Calu3 (cell line): ENCODE results near the gene NDUFA3. TPM values are rescaled to one million over a fixed set of nuclear protein-coding genes. Genes with fewer than 3 reads are reported as not detected.
A peak's percentile ranks its signal among the peaks of the same experiment; 100 is the strongest.

Experiments
- BruUV-seq: library from RNA; stranded (reverse); fragments of 400-500 nt; replicated peaks from 2 replicates; lab custom pipeline; 2021; lab: Mats Ljungman, UMichigan
- CTCF ChIA-PET: fragments of 300-600 bp; sonication (Branson Sonifier 250); formaldehyde crosslinking; loops from one replicate; lab custom pipeline; 2022; ENCODE audit warnings: antibody characterized with exemption; lab: Charles Lee
- DNase-seq: peaks from one replicate; pipeline ENCODE4 v3.0.0; 2022
- H3K27ac Mint-ChIP-seq: one replicate; pipeline ENCODE4 v1.8.0; 2022; ENCODE audit warnings: mixed read lengths; ENCODE audit not compliant: unreplicated experiment
- H3K27me3 Mint-ChIP-seq: one replicate; pipeline ENCODE4 v1.8.0; 2022; ENCODE audit warnings: mixed read lengths; ENCODE audit not compliant: unreplicated experiment
- H3K36me3 Mint-ChIP-seq: one replicate; pipeline ENCODE4 v1.8.0; 2022; ENCODE audit warnings: mild to moderate bottlenecking, moderate library complexity, mixed read lengths; ENCODE audit not compliant: insufficient read depth, unreplicated experiment
- H3K4me1 Mint-ChIP-seq: one replicate; pipeline ENCODE4 v1.8.0; 2022; ENCODE audit warnings: mild to moderate bottlenecking, low read depth, mixed read lengths; ENCODE audit not compliant: unreplicated experiment
- H3K4me3 Mint-ChIP-seq: one replicate; pipeline ENCODE4 v1.8.0; 2022; ENCODE audit warnings: mild to moderate bottlenecking, low read depth, moderate library complexity, mixed read lengths; ENCODE audit not compliant: unreplicated experiment
- H3K9me3 Mint-ChIP-seq: one replicate; pipeline ENCODE4 v1.8.0; 2022; ENCODE audit warnings: low read depth, mixed read lengths; ENCODE audit not compliant: unreplicated experiment
- CTCF ChIP-seq: fragments of 200-600 bp; IDR thresholded peaks from one replicate; pipeline ENCODE4 v1.8.0; 2022; ENCODE audit warnings: antibody characterized with exemption; ENCODE audit not compliant: unreplicated experiment
- intact Hi-C: fragments of 100-400 bp; cut with micrococcal nuclease; formaldehyde crosslinking; loops from one replicate; pipeline ENCODE4 v1.10.0; 2022; ENCODE audit not compliant: unreplicated experiment
- total RNA-seq: library from RNA; stranded (reverse); gene quantifications from 2 replicates; pipeline ENCODE4 v1.2.3, GENCODE V29; 2022

NDUFA3 gene
- total RNA-seq, 1 experiment from 2014 or later, result 255 TPM

DNA sequence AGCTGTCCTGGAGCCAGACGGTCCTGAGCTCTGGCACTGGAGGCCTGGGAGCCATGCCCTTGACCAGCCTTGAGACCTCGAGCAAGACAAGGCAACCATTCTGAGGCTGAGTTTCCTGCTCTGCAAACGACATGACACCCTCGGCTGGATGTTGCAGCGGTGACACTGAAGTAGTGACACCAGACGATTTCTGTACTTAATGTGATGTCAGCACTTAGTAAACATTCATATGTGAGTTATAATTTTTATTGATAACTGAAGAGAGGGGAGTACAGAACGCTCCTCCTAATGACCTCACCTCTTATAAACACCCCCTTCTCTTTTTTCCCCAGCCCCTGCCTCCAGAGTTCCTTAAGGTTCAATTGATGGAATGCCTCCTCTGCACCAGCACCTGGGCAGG lies 5.8 kb downstream of the NDUFA3 start:
- DNase-seq, result no peak
- Mint-ChIP-seq H3K27me3 (no peaks in the 10 kb centered on the region), H3K9me3 (no peaks in the 10 kb centered on the region), H3K36me3 (peaks cover 69% of the 10 kb centered on the region), H3K4me3 (no peak overlapping the region), H3K4me1 (no peaks in the 10 kb centered on the region), H3K27ac (no peak overlapping the region)
- no TSS peak for BruUV-seq
- intact Hi-C loops, result no loop called here
- no peak for TF ChIP-seq CTCF
- CTCF ChIA-PET, result interaction anchor here (0.6 kb wide), 1 partner anchor 20 kb away, joined by 3 read pairs; no protein-coding TSS in a partner anchor

DNA sequence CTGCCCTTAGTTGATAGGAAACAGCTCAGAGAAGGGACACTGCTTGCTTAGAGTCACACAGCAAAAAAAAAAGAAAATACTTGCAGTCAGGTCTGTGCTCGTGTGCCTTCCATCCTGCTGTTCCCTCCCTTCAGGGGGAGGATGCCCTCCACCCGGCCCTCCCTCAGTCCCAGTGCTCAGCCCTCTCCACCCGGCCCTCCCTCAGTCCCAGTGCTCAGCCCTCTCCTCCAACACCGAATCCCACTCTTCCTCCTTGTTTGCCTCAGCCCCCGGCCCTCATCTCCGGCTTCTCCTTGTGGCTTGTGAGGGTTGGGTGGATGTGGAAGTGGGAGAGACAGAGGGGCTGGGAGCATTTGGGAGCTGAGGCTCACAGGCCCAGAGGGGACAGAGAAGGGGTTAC lies 7.0 kb downstream of the NDUFA3 start:
- DNase-seq, result no peak
- intact Hi-C loops, result loop anchor here (10.0 kb wide), 1 partner anchor 125 kb away; no protein-coding TSS in a partner anchor
- H3K36me3 Mint-ChIP-seq, result peaks cover 74% of the 10 kb centered on the region

GRCh38 chr19:54114340-54115108 lies 11.9 kb downstream of the NDUFA3 start:
- no TSS peak for BruUV-seq
- Mint-ChIP-seq H3K27me3 (no peaks in the 10 kb centered on the region), H3K9me3 (no peaks in the 10 kb centered on the region), H3K27ac (peak overlapping the region; percentile 93), H3K4me3 (peak overlapping the region; percentile 82), H3K36me3 (peaks cover 79% of the 10 kb centered on the region), H3K4me1 (peaks cover 27% of the 10 kb centered on the region)
- no peak for TF ChIP-seq CTCF
- peak; percentile 55 for DNase-seq
- intact Hi-C loops, result loop anchor here (10.0 kb wide), 1 partner anchor 130 kb away; no protein-coding TSS in a partner anchor
- CTCF ChIA-PET, result interaction anchor here (2.3 kb wide), 1 partner anchor 22 kb away, joined by 10 read pairs; the partner anchor contains the start of gene CNOT3

More for the DNA sequence above, 7.0 kb downstream of the NDUFA3 start:
- Mint-ChIP-seq H3K27me3 (no peaks in the 10 kb centered on the region), H3K9me3 (no peaks in the 10 kb centered on the region), H3K4me1 (peaks cover 7% of the 10 kb centered on the region), H3K4me3 (no peak overlapping the region), H3K27ac (no peak overlapping the region)
- CTCF ChIA-PET, result interaction anchor here (0.7 kb wide), 1 partner anchor 227 kb away, joined by 3 read pairs; the partner anchor contains the start of gene PRKCG
- TF ChIP-seq CTCF, result no peak
- no TSS peak for BruUV-seq

- no peak for TF ChIP-seq CTCF
- Mint-ChIP-seq H3K27ac (peak within 1 kb of the TSS; percentile 93), H3K27me3 (no peaks in the 10 kb centered on the region), H3K4me3 (peak within 1 kb of the TSS; percentile 82), H3K36me3 (peaks cover 78% of the 10 kb centered on the region), H3K9me3 (no peaks in the 10 kb centered on the region), H3K4me1 (peaks cover 27% of the 10 kb centered on the region)
- intact Hi-C loops, result loop anchor here (10.0 kb wide), 1 partner anchor 131 kb away; no protein-coding TSS in a partner anchor
- BruUV-seq, result TSS peak; percentile 72
- CTCF ChIA-PET, result interaction anchor here (0.6 to 2.3 kb wide), 3 partner anchors 22 to 317 kb away, joined by 3 to 10 read pairs (median 4); partner anchors contain the start of gene CNOT3
- peak; percentile 96 for DNase-seq
Measured at GRCh38 chr19:54115109-54116063, 12.7 kb downstream of the NDUFA3 start, which contains the start of the genes PRPF31 and TFPT. Gene PRPF31 (plus strand): TSS chr19:54115754. CDS start chr19:54118279, 2,525 bp downstream. Gene TFPT (minus strand): TSS chr19:54115657. CDS start chr19:54115269, 388 bp downstream.
